Stimulated activated CD4-positive, alpha-beta T cell treated with anti-CD3 and anti-CD28 coated beads, TNF-alpha, amount 100 ng/mL, for 24 hours (primary cell): ENCODE results near the gene TIMP4.

Experiments used
- DNase-seq, 3 experiments: peaks; one replicate each; pipeline ENCODE4 v3.0.0-alpha.2; 2020; ENCODE audit warnings: low read depth in 3 of 3

TIMP4 gene

GRCh38 chr3:12158387-12159226 is at the start of gene TIMP4:
Gene TIMP4, minus strand, starts transcription at chr3:12158912. Its CDS starts 72 bp downstream, at chr3:12158840.
- no peak for DNase-seq

GRCh38 chr3:12205171-12205570 is 46.5 kb upstream of the TIMP4 start:
- no peak for DNase-seq

DNA sequence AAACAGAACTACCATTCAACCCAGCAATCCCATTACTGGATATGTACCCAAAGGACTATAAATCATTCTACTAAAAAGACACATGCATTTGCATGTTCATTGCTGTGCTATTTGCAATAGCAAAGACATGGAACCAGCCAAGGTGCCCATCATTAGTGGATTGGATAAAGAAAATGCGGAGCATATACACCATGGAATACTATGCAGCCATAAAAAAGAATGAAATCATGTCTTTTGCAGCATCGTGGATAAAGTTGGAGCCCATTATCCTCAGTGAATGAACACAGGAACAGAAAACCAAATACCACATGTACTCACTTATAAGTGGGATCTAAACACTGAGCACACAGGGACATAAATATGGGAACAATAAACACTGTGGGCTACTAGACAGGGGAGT is 43.1 kb upstream of the TIMP4 start:
- no peak for DNase-seq

GRCh38 chr3:12198301-12198700 is 39.6 kb upstream of the TIMP4 start:
- DNase-seq: no peak

- no peak for DNase-seq
Observed at GRCh38 chr3:12197475-12197874, 38.8 kb upstream of the TIMP4 start.

DNA sequence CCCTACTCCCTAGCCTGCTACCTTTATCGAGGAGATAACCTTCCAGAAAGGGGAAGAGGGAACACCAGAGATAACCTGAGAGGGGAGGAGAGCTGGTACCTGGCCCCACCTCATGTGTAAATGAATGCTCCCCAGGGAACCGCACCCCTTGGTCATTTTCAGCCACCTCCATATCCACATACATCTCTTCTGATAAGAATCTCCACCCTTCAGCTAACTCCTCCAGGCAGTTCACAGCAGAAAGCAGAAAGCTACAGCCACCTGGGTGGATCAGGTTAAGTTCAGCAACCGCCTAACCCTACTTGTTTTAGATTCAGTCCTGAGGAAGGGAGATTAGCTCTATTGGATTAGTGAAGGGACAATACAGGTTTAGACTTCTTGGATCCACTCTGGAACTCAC is 38.0 kb upstream of the TIMP4 start:
- DNase-seq: no peak

GRCh38 chr3:12195231-12195630 is 36.5 kb upstream of the TIMP4 start:
- DNase-seq: no peak

DNA sequence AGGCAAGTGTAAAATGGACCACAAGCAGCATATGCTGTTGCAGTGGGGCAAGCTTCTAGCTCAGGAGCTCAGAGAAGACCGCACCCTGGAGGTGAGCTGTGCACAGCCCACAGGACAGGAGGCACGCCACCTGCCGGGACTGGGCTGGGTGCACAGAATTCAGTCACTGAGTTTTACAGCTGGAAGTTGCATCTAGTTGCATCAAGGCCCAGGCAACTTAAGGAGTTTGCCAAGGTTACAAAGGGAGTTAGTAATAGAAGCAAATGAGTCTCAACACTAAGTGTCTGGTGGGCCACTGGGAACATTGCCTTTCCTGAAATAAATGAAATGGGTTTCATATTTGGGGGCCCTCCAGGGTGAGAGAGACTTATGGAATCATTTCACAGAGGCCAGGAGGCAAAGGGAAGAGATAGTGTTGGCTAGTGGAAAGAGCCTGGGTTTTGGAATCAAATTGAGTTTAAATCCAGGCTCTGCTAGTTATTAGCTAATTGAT is 36.0 kb upstream of the TIMP4 start:
- DNase-seq: peak in 1 of 3 experiments; percentile 38

DNA sequence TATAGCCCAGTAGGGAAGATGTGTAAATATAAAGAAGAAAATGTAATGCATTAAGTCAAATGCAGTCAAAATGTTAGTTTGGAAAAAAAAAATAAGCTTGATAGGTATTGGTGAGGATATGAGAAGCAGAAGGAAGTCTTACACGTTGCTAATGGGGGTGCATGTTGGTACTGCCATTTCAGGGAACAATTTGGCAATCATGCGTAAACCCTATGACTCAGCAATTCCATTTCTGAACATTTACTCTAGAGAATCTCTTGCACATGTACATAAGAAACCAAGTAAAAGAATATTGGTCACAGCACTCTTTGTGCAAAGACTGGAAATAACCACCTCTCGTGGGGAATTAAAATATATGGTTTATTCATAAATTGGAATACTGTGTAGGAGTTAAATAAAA is 35.5 kb upstream of the TIMP4 start:
- no peak for DNase-seq

DNA sequence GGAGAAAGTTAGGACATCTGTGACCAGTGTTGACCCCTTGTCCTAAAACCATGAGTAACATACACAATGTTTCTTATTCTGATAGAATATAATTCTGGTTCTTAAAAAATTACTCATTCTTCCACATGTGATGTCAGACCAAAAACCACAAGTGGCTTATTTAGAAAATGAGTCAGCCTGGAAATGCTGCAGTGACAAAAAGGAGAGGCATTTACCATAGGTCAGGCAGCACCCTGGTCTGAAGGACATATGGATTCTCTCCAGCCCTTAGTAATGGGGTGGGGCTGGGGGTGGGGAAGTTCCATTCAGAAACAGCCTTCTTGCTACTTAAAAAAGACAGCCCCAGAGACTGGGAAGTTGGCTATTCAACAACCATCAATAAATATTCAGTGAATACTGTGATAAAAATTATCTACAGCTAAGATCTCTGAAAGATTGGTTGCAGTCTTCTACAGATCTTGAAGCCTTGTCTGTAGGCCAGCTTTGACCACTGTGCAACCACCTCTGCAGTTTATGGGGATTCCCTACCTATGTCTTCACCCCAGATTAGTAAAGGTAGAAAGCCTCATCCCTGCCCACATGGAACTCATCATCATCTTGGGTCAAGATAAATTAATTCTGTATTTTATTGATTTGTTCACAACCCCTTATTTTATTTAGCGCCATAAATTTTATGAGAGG is 34.9 kb upstream of the TIMP4 start:
- DNase-seq: peak in 1 of 3 experiments; percentile 42

DNA sequence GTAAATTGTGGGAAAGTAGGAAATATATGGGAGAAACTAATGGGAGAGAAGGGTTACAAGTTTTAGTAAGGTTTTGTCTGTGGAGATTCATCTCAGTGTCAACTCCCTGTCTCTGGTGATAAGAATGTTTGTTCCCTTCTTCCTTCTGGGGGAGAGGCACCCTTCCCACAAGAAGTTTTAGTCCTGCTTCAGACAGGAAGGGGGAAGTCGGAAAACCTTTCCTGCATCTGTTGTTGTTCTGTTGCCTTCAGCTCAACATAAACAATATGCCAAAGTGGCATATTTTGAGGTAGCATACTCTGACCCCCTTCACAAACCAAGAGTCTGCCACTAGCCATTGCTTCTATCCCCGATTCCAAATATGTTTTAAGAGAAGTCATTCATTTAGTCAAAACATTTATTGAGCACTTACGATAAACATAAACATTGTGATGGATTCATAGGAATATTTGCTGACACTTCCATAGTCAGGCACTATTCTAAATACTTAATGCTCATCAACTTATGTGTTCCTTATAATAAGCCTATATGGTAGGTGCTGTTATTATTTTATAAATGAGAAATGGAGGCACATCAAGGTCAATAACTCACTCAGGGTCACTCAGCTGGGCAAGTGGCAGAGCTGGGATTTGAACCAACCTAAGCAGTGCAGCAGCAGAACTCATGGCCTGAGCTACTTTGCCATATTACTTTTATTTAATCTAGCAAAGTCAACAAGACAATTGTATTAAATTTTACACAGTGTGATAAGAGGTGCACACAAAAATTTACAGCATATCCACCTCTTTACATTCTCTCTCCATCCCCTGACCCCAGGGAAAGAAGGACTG is 34.2 kb upstream of the TIMP4 start:
- DNase-seq: no peak

- no peak for DNase-seq
Observed at GRCh38 chr3:12192173-12192572, 33.5 kb upstream of the TIMP4 start.

- DNase-seq: no peak
Observed at GRCh38 chr3:12191559-12191958, 32.8 kb upstream of the TIMP4 start.

DNA sequence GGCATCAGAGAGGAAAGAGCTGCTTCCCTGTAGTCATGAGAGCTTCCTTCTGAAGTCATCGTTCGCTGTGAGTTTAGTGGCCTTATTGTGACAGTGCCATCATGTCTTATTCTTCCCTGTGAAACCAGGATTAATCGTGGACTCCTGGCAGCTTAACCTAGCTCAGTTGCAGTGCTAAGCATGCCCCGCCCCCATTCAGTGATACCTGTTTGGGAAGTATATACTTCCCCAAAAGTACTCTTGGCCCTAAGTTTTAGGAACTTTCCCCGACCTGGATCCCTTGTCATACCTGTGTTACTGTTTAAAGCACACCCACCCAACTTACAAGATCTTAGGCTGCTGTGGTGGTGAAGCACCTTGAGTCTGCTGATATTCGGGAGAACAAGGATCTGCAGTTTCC is 32.1 kb upstream of the TIMP4 start:
- DNase-seq: no peak

- no peak for DNase-seq
Observed at GRCh38 chr3:12190221-12190807, 31.6 kb upstream of the TIMP4 start.

GRCh38 chr3:12188681-12189287 is 30.1 kb upstream of the TIMP4 start:
- no peak for DNase-seq

- no peak for DNase-seq
Observed at GRCh38 chr3:12188328-12188648, 29.6 kb upstream of the TIMP4 start.

- peak in 2 of 3 experiments; percentile 48 to 78 for DNase-seq
Observed at GRCh38 chr3:12187448-12188327, 29.0 kb upstream of the TIMP4 start.

- DNase-seq: no peak
Observed at GRCh38 chr3:12186515-12187286, 28.0 kb upstream of the TIMP4 start.

DNA sequence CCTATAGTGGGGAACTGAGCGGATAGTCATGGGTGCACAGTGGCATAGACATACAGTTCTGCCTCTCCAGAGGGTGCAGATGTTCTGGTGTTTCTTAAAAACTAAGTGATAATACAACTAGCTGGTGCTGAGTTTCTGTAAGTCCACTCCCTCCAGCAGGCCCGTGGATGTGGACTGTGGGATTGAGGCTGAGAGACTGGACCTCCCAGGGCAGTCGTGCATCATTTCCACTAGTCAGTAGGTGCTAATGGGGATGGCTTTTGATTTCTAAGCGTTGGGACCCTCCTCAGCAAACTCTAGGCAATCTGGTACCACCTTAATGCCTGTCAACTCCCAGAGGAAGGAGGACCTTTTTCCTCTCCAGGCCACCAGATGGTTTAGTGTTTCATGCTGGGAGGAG is 27.3 kb upstream of the TIMP4 start:
- no peak for DNase-seq
